ENCODE measurements around the gene CCHCR1.
"Not testable (repeated sequence)": the region's sequence is repeated elsewhere in the genome, so short reads cannot be mapped to it uniquely, and the experiment has no call there.

The CCHCR1 gene

DNA sequence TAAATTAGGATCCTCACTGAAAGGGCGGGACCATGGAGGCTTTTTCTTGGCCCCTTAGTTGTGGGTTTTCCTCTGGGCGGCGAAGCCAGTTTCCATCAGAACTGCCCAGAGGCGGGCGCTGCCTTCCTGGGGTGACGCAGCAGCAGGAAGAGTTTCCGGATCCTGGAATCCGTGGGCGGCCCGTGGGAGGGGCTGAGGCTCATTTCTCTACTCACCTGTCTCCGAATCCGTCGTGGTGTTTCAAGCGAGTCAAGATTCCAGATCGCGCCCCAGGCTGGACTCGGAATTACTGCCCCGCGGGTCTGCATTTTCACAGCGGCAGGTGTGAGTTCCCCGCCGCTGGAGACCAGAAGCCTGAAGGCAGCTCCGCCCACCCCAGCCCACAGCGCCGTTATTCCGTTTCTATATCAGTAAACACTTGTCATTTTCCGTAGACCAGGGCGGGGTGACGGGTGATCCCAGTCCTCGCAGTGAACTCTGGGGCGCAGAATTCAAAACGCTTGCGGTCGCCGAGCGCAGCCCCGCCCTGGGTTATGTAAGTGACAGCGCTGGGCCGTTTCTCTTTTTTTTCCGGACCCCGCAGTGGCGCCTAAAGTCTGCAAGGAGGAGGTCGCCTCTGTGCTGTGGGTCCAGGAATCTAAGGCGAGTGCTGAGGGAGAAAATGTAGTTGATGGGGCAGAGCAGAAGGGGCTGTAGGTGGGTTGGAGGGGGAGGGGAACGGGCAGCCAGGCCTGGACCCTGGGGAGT, 40.1 kb upstream of the CCHCR1 start:
- TF ChIP-seq TARDBP (IDR thresholded peaks at IDR 0.05) (no peak), NFRKB (IDR thresholded peaks at IDR 0.05) (no peak), LEF1 (IDR thresholded peaks at IDR 0.05; ENCODE audit: borderline replicate concordance) (no peak), BHLHE40 (IDR thresholded peaks at IDR 0.05; ENCODE audit: borderline replicate concordance) (no peak), SP1 (IDR thresholded peaks at IDR 0.05) (no peak), ELF4 (IDR thresholded peaks at IDR 0.05) (no peak), FOXA1 (IDR thresholded peaks at IDR 0.05) (no peak), ZNF384 (IDR thresholded peaks at IDR 0.05) (no peak), HDGF (IDR thresholded peaks at IDR 0.05; ENCODE audit: borderline replicate concordance) (no peak), FOXK2 (IDR thresholded peaks at IDR 0.05) (no peak), SUZ12 (IDR thresholded peaks at IDR 0.05) (no peak)
- TF ChIP-seq, protein P1, sequence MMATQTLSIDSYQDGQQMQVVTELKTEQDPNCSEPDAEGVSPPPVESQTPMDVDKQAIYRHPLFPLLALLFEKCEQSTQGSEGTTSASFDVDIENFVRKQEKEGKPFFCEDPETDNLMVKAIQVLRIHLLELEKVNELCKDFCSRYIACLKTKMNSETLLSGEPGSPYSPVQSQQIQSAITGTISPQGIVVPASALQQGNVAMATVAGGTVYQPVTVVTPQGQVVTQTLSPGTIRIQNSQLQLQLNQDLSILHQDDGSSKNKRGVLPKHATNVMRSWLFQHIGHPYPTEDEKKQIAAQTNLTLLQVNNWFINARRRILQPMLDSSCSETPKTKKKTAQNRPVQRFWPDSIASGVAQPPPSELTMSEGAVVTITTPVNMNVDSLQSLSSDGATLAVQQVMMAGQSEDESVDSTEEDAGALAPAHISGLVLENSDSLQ (IDR thresholded peaks at IDR 0.05), result no peak
- DNase-seq (ENCODE audit: extremely low spot score), result peak; percentile 51
- ChIA-PET POLR2A (interaction anchor here (1.0 to 2.5 kb wide), 6 partner anchors 11 to 171 kb away, joined by 3 to 12 read pairs (median 4); no protein-coding TSS in a partner anchor), CTCF (interaction anchor here (0.6 to 2.3 kb wide), 8 partner anchors 13 to 293 kb away, joined by 3 to 20 read pairs (median 4); no protein-coding TSS in a partner anchor)

DNA sequence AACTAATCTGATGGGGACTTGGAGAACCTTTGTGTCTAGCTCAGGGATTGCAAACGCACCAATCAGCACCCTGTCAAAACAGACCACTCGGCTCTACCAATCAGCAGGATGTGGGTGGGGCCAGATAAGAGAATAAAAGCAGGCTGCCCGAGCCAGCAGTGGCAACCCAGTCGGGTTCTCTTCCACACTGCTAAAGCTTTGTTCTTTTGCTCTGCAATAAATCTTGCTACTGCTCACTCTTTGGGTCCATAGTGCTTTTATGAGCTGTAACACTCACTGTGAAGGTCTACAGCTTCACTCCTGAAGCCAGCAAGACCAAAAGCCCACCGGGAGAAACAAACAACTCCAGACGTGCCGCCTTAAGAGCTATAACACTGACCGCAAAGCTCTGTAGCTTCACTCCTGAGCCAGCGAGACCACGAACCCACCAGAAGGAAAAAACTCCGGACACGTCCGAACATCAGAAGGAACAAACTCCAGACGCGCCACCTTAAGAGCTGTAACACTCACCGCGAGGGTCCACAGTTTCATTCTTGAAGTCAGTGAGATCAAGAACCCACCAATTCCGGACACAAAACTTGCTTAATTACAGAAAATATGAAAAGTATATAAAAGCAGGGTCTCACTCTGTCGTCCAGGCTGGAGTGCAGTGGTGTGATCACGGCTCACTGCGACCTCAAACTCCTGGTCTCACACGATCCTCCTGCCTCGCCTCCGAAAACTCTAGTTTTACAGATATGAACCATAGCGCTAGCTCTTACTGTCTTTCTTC, 38.8 kb upstream of the CCHCR1 start:
- CTCF ChIA-PET, result interaction anchor here (0.6 to 2.3 kb wide), 8 partner anchors 63 to 248 kb away, joined by 3 to 20 read pairs (median 4); no protein-coding TSS in a partner anchor
- POLR2A ChIA-PET, result interaction anchor here (1.0 to 2.5 kb wide), 3 partner anchors 162 to 172 kb away, joined by 3 to 12 read pairs (median 4); no protein-coding TSS in a partner anchor
- not testable (repeated sequence) for DNase-seq (ENCODE audit: extremely low spot score)

DNA sequence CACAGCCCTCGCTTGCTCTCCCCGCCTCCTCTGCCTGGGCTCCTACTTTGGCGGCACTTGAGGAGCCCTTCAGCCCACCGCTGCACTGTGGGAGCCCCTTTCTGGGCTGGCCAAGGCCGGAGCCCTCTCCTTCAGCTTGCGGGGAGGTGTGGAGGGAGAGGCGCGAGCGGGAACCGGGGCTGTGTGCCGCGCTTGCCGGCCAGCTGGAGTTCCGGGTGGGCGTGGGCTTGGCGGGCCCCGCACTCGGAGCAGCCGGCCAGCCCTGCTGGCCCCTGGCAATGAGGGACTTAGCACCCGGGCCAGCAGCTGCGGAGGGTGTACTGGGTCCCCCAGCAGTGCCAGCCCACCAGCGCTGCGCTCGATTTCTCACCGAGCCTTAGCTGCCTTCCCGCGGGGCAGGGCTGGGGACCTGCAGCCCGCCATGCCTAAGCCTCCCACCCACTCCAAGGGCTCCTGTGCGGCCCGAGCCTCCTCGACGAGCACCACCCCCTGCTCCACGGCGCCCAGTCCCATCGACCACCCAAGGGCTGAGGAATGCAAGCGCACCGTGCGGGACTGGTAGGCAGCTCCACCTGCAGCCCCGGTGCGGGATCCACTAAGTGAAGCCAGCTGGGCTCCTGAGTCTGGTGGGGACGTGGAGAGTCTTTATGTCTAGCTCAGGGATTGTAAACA, 37.8 kb upstream of the CCHCR1 start:
- ChIA-PET POLR2A (interaction anchor here (2.5 kb wide), 1 partner anchor 171 kb away, joined by 12 read pairs; no protein-coding TSS in a partner anchor), CTCF (interaction anchor here (2.3 kb wide), 1 partner anchor 171 kb away, joined by 20 read pairs; no protein-coding TSS in a partner anchor)
- not testable (repeated sequence) for DNase-seq (ENCODE audit: extremely low spot score)

DNA sequence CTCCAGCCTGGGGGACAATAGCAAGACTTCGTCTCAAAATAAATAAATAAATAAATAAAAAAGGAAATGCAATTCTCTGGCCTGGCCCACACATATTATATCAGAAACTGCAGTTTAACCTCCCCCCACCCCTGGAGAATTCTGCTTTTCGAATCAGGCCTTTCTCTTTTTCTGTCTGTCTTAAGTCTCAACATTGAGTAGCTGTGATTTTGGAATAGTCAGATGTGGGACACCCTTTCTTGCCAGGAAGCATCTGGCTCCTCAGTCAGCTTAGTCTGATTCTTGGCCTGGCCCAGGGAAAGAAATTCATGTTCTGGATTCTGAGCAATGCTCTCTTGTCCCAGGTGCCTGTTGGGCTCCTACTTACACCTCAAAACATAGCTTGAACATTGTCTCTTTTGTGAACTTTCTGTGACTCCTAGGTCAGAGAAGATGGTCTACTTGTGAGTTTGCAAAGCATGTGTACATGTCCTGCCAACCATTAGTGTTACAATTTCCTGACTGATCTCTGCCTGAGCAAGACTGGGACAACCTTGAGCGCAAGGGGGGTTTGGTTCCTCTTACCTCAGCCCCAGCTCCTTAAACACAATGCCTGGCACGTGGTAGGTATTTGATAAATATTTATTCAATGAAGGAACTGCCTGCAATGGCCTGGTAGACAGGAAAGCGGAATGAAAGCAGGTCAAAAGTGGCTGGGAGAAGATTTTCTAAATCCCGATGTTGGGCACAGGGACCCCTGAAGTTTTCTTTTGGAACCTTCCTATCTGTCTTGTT, 36.6 kb upstream of the CCHCR1 start:
- CTCF ChIA-PET, result interaction anchor here (1.4 kb wide), 1 partner anchor 173 kb away, joined by 7 read pairs; no protein-coding TSS in a partner anchor
- no peak for TF ChIP-seq TARDBP (IDR thresholded peaks at IDR 0.05)
- TF ChIP-seq CTBP1 (IDR thresholded peaks at IDR 0.05; ENCODE audit: borderline replicate concordance), result no peak
- no peak for TF ChIP-seq NFRKB (IDR thresholded peaks at IDR 0.05)
- TF ChIP-seq FOXK2 (IDR thresholded peaks at IDR 0.05), result no peak
- no peak for TF ChIP-seq SP1 (IDR thresholded peaks at IDR 0.05)
- no peak for TF ChIP-seq FOXA1 (IDR thresholded peaks at IDR 0.05)
- TF ChIP-seq ELF4 (IDR thresholded peaks at IDR 0.05), result no peak
- TF ChIP-seq SUZ12 (IDR thresholded peaks at IDR 0.05), result no peak
- POLR2A ChIA-PET, result interaction anchor here (0.8 kb wide), 1 partner anchor 41 kb away, joined by 3 read pairs; no protein-coding TSS in a partner anchor
- no peak for DNase-seq (ENCODE audit: extremely low spot score)

DNA sequence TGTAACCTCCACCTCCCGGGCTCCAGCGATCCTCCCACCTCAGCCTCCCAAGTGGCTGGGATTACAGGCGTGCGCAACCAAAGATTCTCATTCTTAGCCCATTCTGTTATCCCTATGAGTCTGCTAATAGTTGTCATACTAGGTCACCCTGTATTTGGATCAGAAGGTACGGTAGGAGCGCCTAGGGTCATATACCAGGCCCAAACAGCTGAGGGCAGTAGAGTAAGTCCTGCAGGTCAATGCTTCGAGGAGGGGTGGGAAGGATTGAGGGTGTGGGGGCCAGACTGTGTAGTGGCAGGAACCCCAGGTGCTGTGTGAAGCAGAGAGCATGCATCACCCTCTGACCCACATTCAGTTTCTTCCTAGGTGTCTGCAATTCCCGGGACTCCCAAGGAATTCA, 35.6 kb upstream of the CCHCR1 start:
- POLR2A ChIA-PET, result no interaction called here
- no peak for TF ChIP-seq ELF4 (IDR thresholded peaks at IDR 0.05)
- TF ChIP-seq SUZ12 (IDR thresholded peaks at IDR 0.05), result no peak
- no peak for TF ChIP-seq FOXA1 (IDR thresholded peaks at IDR 0.05)
- no peak for TF ChIP-seq CTBP1 (IDR thresholded peaks at IDR 0.05; ENCODE audit: borderline replicate concordance)
- no peak for TF ChIP-seq NFRKB (IDR thresholded peaks at IDR 0.05)
- TF ChIP-seq FOXK2 (IDR thresholded peaks at IDR 0.05), result no peak
- TF ChIP-seq BHLHE40 (IDR thresholded peaks at IDR 0.05; ENCODE audit: borderline replicate concordance), result no peak
- no peak for TF ChIP-seq L3MBTL2 (conservative IDR thresholded peaks at IDR 0.05)
- no peak for TF ChIP-seq SP1 (IDR thresholded peaks at IDR 0.05)
- no peak for TF ChIP-seq ZNF384 (IDR thresholded peaks at IDR 0.05)
- TF ChIP-seq, protein P1 (IDR thresholded peaks at IDR 0.05), result no peak
- TF ChIP-seq ARNT (IDR thresholded peaks at IDR 0.05), result no peak
- TF ChIP-seq HDGF (IDR thresholded peaks at IDR 0.05; ENCODE audit: borderline replicate concordance), result no peak
- no peak for TF ChIP-seq LEF1 (IDR thresholded peaks at IDR 0.05; ENCODE audit: borderline replicate concordance)
- TF ChIP-seq FOXM1 (IDR thresholded peaks at IDR 0.05; ENCODE audit: borderline replicate concordance), result no peak
- no peak for TF ChIP-seq TARDBP (IDR thresholded peaks at IDR 0.05)
- DNase-seq (ENCODE audit: extremely low spot score), result no peak
- CTCF ChIA-PET, result interaction anchor here (0.7 to 1.8 kb wide), 4 partner anchors 56 to 174 kb away, joined by 3 to 10 read pairs (median 4); no protein-coding TSS in a partner anchor

All from HEK293T (cell line).